HG03108 (cell line): ENCODE measurements around the gene PIBF1.
"Not testable (repeated sequence)": the region's sequence is repeated elsewhere in the genome, so short reads cannot be mapped to it uniquely, and the experiment has no call there.

Experiments used
- ATAC-seq: cut with Tn5 transposase; IDR thresholded peaks from one replicate; pipeline ENCODE4 v1.9.1; 2021; ENCODE audit warnings: moderate library complexity; ENCODE audit not compliant: unreplicated experiment

PIBF1 gene

DNA sequence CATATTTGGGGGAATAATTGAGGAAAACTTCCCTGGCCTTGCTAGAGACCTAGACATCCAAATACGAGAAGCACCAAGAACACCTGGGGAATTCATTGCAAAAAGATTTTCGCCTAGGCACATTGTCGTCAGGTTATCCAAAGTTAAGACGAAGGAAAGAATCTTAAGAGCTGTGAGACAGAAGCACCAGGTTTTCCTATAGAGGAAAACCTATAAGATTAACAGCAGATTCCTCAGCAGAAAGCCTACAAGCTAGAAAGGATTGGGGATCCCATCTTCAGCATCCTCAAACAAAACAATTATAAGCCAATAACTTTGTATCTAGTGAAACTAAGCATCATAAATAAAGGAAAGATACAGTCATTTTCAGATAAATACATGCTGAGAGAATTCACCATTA, 114.9 kb downstream of the PIBF1 start:
- ATAC-seq: no peak

DNA sequence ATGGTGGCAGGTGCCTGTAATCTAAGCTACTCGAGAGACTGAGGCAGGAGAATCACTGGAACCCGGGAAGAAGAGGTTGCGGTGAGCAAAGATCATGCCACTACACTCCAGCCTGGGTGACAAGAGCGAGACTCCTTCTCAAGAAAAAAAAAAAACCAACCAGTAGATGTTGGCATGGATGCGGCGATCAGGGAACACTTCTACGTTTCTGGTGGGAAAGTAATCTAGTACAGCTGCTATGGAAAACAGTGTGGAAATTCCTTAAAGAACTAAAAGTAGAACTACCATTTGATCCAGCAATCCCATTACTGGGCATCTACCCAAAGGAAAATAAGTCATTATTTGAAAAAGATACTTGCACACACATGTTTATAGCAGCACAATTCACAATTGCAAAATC, 119.6 kb downstream of the PIBF1 start:
- not testable (repeated sequence) for ATAC-seq

DNA sequence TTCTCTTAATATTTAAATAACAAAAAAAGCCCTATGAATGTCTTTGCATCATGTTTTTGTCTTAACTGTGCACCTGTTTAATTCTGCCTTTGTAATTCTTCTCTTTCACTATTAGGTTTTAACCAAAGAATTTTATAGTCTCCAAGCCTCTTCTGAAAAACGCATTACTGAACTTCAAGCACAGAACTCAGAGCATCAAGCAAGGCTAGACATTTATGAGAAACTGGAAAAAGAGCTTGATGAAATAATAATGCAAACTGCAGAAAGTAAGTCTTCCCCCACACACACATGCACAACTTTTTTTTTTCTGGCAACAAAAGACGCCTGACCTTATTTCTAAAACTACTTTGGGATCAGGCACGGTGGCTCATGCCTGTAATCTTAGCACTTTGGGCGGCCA, 126.5 kb downstream of the PIBF1 start:
- ATAC-seq: no peak

DNA sequence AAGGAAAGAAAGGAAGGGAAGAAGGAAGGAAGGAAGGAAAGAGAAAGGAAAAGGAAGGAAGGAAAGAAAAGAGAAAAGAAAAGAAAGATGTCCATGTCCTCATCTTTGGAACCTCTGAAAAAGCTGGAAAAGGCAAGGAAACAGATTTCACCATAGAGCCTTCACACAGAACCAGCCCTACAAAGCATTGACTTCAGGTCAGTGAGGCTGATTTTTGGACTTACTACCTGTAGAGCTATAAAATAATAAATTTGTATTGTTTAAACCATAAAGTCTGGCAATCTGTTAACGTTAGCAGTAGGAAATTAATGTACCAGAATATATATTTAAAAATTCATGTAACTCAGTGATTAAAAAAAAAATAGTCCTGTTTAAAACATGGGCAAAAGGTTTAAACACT, 130.0 kb downstream of the PIBF1 start:
- no peak for ATAC-seq

DNA sequence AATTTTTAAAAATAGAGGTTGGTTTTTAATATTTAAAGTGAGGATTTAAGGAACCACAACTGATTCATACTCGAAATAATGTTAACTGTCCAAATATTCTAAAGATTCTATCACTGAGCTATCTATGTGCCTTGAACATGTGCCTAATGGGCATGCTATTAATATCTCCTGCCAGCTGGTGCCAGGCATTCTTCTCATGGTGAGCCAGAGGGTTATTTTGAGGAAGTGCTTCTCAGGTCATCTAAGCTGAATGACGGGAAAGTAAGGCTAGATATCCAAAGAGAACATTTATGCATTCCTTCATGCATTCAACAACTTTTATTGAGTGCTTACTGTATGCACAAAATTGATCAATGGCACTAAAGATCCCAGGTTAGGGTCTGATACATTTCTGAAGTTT, 138.2 kb downstream of the PIBF1 start:
- no peak for ATAC-seq

DNA sequence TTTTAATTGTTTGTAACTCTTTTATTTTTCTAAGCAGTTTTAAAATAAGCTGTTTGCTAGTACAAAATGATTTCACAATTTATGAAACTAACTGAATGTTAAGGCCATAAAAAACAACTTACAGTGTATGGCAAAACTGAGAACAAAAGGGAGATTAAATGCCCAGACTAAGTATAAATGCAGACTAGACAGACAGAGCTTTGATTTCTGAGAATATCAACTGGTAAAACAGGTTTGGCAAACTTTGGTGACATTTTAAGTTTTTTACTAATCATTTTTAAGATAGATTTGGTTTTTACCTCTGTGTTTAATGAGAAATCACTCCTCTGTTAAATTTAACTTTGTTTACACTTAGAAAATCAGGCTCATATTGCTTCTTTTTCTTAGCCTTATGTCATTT, 149.4 kb downstream of the PIBF1 start:
- ATAC-seq: no peak

DNA sequence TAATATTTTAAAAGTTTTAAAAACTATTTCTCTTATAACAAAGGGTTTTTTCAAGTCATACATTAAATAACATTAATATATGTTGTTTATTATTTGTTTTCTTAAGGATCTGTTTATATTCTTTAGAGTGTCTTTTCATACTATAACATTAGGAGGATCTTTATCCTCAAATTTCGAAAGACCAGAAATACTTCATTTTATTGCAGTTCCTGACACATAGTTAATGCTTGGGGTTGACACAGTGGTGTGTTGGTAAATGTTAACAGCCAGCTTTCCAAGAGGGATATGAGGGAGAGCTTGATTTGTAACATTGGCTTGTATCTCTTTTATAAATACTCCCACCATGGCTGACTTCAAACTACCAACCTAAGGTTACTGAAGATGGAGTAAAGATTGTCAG, 150.3 kb downstream of the PIBF1 start:
- ATAC-seq: no peak

DNA sequence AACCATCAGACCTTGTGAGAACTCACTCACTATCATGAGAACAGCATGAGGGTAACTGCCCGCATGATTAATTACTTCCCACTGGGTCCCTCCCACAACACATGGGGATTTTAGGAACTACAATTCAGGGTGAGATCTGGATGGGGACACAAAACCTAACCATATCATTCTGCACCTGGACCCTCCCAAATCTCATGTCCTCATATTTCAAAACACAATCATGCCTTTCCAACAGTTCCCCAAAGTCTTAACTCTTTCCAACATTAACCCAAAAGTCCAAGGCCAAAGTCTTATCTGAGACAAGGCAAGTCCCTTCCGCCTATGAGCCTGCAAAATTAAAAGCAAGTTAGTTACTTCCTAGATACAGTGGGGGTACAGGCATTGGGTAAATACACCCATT, 164.3 kb downstream of the PIBF1 start:
- ATAC-seq: not testable (repeated sequence)

DNA sequence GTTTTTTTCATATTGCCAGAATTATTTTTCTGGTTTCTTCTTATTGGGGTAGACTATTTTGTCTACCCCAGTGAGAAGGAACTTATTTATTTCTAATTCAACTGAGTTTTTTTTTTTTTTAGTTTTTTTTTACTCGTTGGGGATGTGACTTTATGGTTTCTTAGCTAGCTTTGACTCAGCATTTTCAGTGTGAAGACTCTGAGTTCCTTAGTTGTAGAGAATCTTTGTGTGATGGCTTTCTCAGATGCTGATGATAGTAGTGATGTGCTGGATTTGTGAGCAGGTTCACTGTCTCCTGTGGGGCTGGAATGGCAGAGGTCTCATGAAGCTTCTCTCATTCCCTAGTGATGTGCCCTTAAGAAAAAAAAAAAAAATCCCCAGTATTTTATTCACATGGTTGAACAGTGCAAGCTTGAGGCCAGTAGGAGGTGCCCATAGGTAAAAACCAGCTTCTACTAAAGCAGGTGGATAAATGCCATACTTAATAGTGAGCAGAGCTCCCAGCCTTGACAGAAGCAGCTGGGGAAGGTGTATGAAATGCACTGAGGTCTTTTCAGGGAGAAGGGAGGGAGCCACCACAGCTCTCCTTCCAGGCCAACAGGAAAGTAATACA, 170.7 kb downstream of the PIBF1 start:
- ATAC-seq: no peak

DNA sequence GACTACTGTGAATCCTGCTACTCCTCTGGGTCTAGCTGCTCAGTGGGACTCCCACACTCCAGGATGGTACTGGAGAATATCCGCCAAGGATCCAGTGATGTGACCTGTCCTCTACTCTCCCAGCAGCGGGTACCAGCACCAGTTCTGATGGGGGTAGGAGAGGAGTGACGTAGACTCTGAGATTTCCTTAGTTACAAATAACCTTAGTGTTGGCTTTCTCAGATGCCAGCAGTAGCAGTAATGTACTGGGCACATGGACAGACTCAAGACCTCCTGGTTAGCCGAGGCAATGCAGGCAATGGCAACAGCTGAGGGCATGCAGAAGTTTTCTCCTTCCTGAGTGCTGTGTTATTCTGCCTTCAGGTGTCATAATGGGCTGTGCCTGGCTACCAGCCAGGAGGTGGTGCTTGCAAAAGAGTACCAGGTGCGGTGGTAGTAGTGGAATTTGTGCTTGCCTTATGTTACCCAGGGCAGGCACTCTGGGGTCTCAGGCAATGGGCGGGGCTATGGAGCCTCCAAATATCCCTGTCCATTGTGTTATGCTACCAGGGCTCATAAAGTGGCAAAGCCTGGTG, 171.5 kb downstream of the PIBF1 start:
- ATAC-seq: no peak

DNA sequence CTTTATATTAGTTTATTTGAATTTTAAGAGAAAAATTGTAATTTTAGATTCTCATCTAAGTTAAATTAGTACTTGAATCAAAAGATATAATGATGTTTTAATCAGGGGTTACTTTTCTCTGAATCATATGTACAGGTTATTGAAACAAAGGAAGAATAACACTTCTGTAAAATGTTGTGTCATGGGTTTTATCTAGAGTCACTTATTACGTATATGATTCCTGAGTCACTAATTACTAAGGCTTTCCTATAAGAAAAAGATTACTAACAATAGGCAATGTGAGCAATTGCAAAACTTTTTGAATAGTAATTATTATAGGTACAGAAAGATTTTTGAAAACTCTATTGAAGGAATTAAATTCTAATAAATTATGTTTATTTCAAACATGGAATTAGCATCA, 177.7 kb downstream of the PIBF1 start:
- ATAC-seq: no peak

DNA sequence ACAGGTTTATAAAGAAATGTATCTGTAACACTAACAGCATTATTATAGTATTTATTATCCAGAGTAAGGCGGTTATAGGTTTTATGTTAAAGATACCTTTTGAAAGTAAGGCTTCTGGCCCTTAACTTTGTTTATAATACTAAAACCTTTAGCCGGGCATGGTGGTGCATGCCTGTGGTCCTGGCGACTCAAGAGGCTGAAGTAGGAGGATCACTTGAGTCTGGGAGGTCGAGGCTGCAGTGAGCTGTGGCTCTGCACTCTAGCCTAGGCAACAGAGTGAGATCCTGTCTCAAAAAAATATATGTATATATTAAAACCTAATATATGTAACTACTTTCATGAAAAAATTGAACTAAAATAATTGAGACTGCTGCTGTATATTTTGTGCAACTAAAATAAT, 178.2 kb downstream of the PIBF1 start:
- ATAC-seq: no peak

DNA sequence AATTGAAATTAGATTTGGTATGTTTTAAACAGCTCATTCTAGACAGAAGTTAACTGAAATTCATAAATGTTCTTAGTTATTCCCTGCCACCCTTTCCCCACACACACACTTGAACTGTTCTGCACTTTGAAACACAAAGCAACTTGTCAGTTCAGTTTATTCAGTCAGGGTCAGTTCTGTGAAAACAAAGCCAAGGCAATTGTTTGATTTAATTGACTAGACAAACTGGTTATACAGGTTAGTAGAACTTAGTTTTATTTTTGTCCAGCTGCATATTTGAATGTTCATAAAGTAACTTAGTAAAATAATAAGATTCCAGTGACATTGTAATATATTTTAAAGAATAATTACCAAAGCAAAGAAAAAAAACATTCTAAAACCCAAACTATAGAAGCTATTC, 178.6 kb downstream of the PIBF1 start:
- no peak for ATAC-seq

DNA sequence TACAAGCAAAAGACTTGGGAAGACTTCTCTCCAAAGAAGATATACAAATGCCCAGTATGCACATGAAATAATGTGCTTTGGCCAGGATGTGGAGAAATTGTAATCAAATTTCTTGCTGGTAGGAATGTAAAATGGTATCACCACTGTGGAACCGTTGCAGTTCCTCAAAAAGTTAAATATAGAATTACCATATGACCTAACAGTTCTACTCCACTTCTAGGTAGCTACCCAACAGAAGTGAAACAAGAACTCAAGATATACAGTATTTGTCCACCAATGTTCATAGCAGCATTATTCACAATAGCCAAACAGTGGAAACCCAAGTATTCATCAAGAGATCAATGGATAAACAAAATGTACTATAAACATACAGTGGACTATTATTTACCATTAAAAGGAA, 181.8 kb downstream of the PIBF1 start:
- ATAC-seq: peak; percentile 56

DNA sequence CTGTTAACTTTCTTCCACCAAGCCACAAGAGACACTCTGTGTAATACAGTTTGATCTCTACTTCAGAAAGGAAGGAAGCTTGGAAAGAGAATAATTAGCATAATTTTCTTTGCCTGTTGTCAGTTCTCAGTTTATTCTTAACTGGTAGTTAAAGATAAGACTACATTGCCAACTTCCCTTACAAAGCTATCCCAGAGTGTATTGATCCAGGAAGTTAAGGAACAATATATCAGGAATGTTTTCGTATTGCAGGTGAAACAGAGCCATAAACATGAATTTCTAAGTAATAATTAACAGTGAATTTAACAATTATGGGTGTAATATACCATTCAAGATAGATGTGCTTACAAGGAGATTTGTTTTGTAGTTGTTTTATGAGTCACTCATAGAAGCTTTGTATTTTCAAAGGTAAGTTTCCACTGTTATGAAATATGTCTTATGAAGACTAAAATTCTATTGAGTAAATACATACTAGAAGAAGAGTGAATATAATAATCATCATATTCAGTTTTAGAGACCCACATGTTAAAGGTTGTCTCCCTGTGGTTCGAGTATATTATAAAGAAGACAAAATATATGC, 188.5 kb downstream of the PIBF1 start:
- ATAC-seq: no peak

DNA sequence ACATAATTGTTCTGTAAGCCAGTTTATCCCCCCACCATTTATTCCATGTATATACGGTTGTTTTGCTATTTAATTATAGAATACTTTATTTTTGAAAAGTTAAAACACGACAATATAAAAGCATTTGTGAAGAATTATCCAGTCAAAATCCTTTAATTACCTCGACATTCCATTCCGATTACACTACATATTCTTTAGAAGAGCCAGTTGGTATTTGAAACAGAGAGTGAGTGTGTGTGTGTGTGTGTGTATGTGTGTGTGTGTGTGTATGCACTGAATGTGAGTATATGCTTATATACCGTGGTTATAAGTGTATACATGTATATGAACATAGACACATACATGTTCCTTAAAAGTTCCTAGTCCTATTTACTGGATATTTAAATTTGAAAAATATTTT, 189.0 kb downstream of the PIBF1 start:
- ATAC-seq: no peak

DNA sequence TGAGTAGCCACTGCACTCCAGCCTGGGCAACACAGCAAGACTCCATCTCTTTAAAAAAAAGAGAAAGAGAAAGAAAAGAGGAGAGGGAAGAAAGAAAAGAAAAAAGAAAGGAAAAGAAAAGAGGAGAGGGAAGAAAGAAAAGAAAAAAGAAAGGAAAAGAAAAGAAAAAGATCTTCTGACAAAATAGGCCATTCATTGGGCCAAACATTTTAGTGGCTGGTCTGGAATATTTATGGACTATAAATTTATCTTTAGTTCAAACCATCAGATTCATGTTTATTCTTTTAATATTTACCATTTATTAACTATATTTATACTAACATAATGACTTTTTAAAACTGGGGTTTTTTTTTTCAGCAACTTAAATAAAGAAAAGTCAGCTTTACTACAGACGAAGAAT, 191.3 kb downstream of the PIBF1 start:
- ATAC-seq: no peak

DNA sequence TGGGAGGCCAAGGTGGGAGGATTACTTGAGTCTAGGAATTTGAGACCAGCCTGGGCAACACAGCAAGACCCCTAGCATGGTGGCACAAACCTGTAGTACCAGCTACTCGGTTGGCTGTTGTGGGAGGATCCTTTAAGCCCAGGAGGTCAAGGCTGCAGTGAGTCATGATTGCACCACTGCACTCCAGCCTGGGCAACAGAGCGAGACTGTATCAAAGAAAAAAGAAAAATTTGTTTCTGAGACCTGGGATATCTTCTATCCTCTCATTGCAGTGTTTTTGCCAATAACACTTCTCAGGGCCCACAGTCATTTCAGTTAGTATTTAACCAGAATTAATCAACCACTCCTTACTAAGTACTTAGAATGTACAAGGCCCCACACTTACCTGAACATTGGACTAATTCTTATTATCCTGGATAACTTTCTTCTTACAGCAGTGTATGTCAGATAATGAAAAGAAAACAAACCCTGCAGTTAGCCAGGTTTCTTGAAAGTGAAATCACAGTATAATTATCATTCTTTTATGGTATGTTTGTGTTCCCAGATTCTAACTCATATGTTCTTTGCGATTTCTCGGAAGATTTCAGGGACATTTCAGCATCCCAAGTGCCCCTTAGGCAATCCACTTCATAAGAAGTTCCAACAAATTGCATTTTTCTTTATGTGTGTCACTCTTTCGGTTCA, 201.3 kb downstream of the PIBF1 start:
- no peak for ATAC-seq

DNA sequence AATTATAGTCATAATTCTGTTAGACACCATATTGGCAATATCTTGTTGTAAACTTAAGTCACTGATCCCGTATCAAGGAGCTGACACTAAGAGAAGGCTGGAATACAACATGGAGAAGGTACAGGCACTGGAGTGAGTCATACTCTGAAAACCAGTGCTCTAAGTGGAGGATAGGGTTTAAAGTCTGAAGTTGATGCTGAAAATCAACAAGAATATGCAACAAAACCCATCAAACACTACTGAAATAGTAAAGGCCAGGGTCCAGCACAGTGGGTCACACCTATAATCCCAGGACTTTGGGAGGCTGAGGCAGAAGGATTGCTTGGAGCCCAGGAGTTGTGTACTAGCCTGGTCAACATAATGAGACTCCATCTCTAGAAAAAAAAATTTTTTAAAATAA, 203.7 kb downstream of the PIBF1 start:
- no peak for ATAC-seq

DNA sequence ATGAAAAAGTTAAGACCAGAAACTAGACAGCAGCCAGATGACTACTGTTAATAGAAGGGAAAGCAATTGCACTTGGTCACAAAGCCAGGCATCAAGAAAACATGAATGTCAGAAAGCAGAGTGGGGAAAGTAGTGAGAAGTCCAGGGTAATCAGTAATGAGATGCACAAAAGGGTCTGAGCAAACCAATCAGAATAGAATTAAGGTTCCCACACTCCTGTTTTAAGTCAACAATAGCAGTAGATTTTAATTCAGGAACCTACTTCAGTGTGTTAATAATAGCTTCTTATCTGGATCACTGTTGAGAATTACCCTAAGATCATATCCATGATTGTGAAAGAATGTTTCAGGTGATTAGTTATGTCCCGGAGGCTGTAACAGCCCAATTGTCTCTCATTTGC, 204.3 kb downstream of the PIBF1 start:
- ATAC-seq: no peak

DNA sequence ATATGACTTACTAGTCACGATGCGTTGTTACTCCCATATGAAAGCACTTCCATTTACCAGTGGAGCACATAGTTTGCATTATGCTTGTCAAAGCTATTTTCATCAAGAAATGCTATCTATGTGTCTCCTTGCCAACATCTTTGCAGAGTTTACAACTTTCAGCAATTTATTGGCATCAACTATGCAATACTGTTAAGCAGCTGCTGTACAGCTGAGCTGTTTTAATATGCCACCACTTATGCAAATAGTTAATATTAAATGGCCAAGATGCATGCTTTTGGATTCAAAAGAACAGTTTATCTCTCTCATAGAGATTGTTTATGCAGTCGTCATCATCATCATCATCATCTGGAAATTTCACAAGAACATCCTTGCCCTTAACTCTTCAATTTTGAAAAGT, 209.0 kb downstream of the PIBF1 start:
- ATAC-seq: no peak

DNA sequence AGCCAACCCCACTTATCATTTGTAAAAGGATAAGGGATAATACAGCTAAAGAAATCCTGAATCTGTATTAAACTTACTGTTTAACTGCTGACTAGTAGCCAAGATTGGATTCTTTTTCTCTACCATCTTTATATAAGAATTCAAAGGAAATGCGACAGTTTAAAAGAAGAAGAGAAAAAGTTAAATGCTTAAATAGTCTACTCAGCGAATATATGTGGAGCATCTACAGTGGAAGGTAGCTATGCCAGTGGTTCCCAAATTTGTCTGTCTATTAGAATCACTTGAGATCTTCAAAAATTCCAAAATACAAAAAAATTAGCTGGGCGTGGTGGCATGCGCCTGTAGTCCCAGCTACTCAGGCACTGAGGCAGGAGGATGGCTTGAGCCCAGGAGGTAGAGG, 216.1 kb downstream of the PIBF1 start:
- ATAC-seq: no peak
